Measurements from ENCODE around the gene SYNGR4. TPM values are rescaled to one million over a fixed set of nuclear protein-coding genes. Genes with fewer than 3 reads are reported as not detected.

SYNGR4 gene
- total RNA-seq, 1 experiment from 2014 or later, result 0.49 TPM

GRCh38 chr19:48319647-48320541, 44.3 kb upstream of the SYNGR4 start:
- RAD21 ChIA-PET (ENCODE audit: low non-redundant PET in 1 of 2, low total read pairs in 2 of 2, uncharacterized antibody in 2 of 2, unreplicated experiment in 2 of 2), result interaction anchor here (3.3 to 4.2 kb wide), 2 partner anchors 13 to 14 kb away, joined by 32 to 54 read pairs; no protein-coding TSS in a partner anchor
- H2AFZ ChIP-seq (ENCODE audit: low read depth, low read length, poor library complexity, severe bottlenecking), result no peak overlapping the region
- H3K9me2 ChIP-seq (ENCODE audit: insufficient read depth), result no peaks in the 10 kb centered on the region
- H3K79me2 ChIP-seq (ENCODE audit: insufficient read depth, low read length), result no peaks in the 10 kb centered on the region
- CTCF ChIA-PET, result interaction anchor here (0.6 to 10.2 kb wide), 8 partner anchors 14 to 358 kb away, joined by 3 to 158 read pairs (median 3); partner anchors contain the start of gene KDELR1
- H3K4me3 ChIP-seq (replicated peaks in 1 of 2; ENCODE audit: low read depth in 1 of 2, low read length in 2 of 2), result peak overlapping the region; percentile 55 to 67
- intact Hi-C loops (cut with micrococcal nuclease), result loop anchor here (1.0 to 10.0 kb wide), 5 partner anchors 13 to 265 kb away; partner anchors contain the start of genes GRIN2D and KDELR1
- no peaks in the 10 kb centered on the region for H4K20me1 ChIP-seq (ENCODE audit: insufficient read depth)
- no peaks in the 10 kb centered on the region for H3K27me3 ChIP-seq (ENCODE audit: insufficient read depth, low read length)
- peak overlapping the region; percentile 85 for H3K9ac ChIP-seq (ENCODE audit: low read length)
- BruUV-seq (replicated peaks), result no TSS peak
- POLR2A ChIA-PET, result interaction anchor here (5.8 kb wide), 1 partner anchor 13 kb away, joined by 53 read pairs; no protein-coding TSS in a partner anchor
- TF ChIP-seq EZH2phosphoT487 (IDR thresholded peaks at IDR 0.05; ENCODE audit: borderline replicate concordance) (no peak), RAD21 (IDR thresholded peaks at IDR 0.05; ENCODE audit: low read depth) (peak; percentile 99), ZNF274 (IDR thresholded peaks at IDR 0.05; ENCODE audit: low read depth, low read length) (no peak), SRF (IDR thresholded peaks at IDR 0.05; ENCODE audit: low read depth) (no peak), CTCF (IDR thresholded peaks at IDR 0.05 in 2 of 3, conservative IDR thresholded peaks at IDR 0.05 in 1 of 3; ENCODE audit: borderline replicate concordance in 1 of 3, insufficient read depth in 1 of 3, low read depth in 2 of 3, low read length in 2 of 3) (peak; percentile 85 to 97 (median 95); a peak in 5 of 6 replicates)
- H3K9me3 ChIP-seq (ENCODE audit: control insufficient read depth in 1 of 2, insufficient read depth in 1 of 2, low read depth in 1 of 2, low read length in 2 of 2), result no peaks in the 10 kb centered on the region
- H3K4me1 ChIP-seq (ENCODE audit: control insufficient read depth in 1 of 2, insufficient read depth in 2 of 2, low read length in 2 of 2), result peaks cover 32 to 57% of the 10 kb centered on the region in 2 experiments
- peak; percentile 56 for ATAC-seq
- peak; percentile 66 for DNase-seq (ENCODE audit: low read depth, low spot score)
- no peaks in the 10 kb centered on the region for H3K36me3 ChIP-seq (ENCODE audit: control insufficient read depth in 1 of 2, insufficient read depth in 2 of 2, low read length in 2 of 2)
- peak overlapping the region; percentile 96 for H3K27ac ChIP-seq (ENCODE audit: low read depth, low read length)
- peak overlapping the region; percentile 94 for H3K4me2 ChIP-seq (ENCODE audit: low read length)
